GM18951 (cell line): ENCODE results near the gene OGDH.

Experiments used
- POLR2A ChIP-seq: IDR thresholded peaks from 4 replicates; pipeline ENCODE4 v1.6.1; 2011; ENCODE audit warnings: mild to moderate bottlenecking; ENCODE audit not compliant: insufficient read length, insufficient read depth; ENCODE audit errors: extremely low read depth
- in situ Hi-C: fragments of 300-500 bp; cut with MboI; formaldehyde crosslinking; loops from one replicate; pipeline ENCODE4 v1.12.0; 2022; ENCODE audit warnings: low sequenced_read_pairs, mixed read lengths, inconsistent platforms; ENCODE audit not compliant: unreplicated experiment

OGDH gene

GRCh38 chr7:44599222-44599621 lies 7.2 kb upstream of the OGDH start:
- no peak for TF ChIP-seq POLR2A
- in situ Hi-C loops, result loop anchor here (25.0 kb wide), 1 partner anchor 538 kb away; no protein-coding TSS in a partner anchor

DNA sequence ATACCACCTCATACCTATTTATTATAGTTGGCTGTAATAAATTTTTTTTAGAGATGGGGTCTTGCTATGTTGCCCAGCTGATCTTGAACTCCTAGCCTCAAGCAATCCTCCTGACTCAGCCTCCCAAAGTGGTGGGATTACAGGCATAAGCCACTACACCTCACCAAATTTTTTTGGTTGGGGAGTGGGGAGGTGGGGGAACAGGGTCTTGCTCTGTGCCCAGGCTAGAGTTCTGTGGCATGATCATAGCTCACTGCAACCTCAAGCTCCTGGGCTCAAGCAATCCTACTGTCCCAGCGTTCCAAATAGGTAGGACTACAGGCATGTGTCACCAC lies 3.9 kb upstream of the OGDH start:
- no peak for TF ChIP-seq POLR2A
- in situ Hi-C loops, result no loop called here

DNA sequence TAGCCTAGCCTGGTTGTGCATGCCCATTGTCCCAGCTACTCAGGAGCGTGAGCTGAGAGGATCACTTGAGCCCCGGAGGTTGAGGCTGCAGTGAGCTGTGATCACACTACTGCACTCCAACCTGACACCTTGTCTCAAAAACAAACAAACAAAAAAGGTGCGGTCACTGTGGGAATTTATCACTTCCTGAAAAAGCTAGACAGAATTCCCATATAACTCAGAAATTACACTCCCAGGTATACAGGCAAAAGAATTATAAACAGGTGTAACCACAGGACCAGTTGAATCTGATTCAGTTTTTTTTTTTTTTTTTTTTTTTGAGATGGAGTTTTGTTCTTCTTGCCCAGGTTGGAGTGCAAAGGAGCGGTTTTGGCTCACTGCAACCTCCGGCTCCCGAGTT lies 3.2 kb upstream of the OGDH start:
- in situ Hi-C loops, result no loop called here
- TF ChIP-seq POLR2A, result no peak

DNA sequence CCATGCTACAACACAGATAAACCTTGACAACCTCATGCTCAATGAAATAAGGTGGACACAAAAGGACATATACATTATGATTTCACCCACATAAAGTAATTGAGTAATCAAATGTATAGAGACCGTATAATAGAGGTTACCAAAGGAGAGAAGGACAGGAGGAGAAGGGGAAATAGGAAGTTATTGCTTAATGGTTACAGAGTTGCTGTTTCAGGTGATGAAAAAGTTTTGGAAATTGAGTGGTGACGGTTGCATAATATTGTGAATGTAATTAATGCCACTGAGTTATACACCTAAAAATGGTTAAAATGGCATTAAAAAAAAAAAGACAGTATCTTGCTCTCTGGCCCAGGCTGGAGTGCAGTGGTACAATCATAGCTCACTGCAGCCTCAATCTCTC lies 1.5 kb upstream of the OGDH start:
- in situ Hi-C loops, result no loop called here

GRCh38 chr7:44607141-44608068 lies 978 bp downstream of the OGDH start:
- no peak for TF ChIP-seq POLR2A
- in situ Hi-C loops, result no loop called here

More for the DNA sequence above, 1.5 kb upstream of the OGDH start:
- no peak for TF ChIP-seq POLR2A

DNA sequence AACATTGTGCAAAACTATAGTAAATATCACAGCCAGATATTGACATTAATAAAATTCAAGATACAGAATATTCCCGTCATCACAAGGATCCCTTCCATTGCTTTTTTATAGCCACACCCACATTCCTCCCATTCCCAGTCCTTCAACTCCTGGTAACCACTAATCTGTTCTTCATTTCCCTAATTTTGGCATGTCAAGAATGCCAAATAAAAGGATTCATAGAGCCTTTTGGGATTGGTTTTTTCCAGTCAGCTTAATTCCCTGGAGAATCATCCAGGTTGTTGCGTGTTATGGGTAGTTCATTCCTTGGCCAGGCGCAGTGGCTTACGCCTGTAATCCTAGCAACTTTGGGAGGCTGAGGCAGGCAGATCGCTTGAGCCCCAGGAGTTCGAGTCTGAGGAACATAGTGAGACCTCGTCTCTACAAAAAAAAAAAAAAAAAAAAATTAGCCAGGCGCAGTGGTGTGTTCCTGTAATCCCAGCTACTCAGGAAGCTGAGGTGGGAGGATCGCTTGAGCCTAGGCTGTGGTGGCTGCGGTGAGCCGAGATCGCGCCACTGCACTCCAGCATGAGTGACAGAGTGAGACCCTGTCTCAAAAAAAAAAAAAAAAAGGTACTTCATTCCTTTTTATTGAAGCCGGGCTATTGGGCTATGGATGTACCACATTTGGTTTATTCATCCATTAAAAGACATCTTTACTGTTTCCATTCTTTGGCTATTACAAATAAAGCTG lies 2.7 kb downstream of the OGDH start:
- no peak for TF ChIP-seq POLR2A
- in situ Hi-C loops, result no loop called here

DNA sequence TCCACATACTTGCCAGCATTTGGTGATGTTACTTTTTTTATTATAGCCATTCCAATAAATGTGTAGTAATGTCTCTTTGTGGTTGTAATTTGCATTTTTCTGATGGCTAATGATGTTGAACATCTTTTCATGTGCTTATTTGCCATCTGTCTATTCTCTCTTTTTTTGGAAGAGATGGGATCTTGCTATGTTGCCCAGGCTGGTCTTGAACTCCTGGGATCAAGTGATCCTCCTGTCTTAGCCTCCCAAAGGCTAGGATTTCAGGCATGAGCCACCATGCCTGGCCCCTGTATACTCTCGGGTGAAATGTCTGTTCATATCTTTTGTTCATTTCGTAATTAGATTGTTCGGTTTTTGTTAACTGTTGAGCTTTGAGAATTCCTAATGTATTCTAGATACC lies 3.4 kb downstream of the OGDH start:
- TF ChIP-seq POLR2A, result no peak
- in situ Hi-C loops, result no loop called here

DNA sequence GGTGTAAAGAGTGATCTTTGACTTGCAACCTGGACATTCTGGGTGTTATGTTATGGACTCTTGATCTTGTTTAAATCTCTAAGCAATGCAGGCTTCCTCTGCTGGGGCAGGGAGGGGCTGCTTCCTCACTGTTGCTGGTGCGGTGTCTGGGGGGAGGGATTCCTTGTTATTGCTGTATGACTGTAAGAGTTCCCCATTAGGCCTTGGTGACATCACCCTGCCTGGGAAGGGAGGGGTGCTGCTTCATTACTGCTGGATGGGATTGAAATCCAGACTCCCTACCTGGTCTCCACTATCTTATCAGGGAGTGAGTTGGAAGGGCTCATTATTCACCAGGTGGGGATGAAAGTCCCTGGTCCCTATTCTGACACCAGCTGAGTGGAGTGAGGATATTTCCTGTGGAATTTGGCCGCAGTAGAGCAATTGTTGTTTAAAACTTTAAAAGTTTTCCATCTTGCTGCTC lies 8.8 kb downstream of the OGDH start:
- no peak for TF ChIP-seq POLR2A
- in situ Hi-C loops, result no loop called here

- no peak for TF ChIP-seq POLR2A
- in situ Hi-C loops, result no loop called here
Measured at GRCh38 chr7:44615793-44616192, 9.4 kb downstream of the OGDH start.

GRCh38 chr7:44616545-44616944 lies 10.1 kb downstream of the OGDH start:
- no peak for TF ChIP-seq POLR2A
- in situ Hi-C loops, result no loop called here

GRCh38 chr7:44617225-44617890 lies 10.9 kb downstream of the OGDH start:
- in situ Hi-C loops, result no loop called here
- no peak for TF ChIP-seq POLR2A

DNA sequence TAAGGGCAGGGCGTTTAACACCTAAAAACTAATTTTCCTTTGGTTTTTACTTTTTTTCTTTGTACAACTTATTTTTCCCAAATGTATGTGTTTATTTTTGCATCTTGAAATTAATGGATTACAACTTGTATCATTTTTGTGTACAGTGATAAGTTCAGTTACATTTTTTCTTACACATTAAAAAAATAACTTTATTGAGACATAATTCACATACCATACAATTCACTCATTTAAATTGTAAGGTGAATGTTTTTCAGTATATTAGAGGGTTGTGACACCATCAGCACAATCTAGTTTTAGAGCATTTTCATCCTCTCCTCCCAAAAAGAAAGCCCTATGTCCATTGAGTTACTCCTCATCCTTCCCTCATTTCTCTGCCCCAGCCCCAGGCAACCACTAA lies 11.6 kb downstream of the OGDH start:
- no peak for TF ChIP-seq POLR2A
- in situ Hi-C loops, result no loop called here

- no peak for TF ChIP-seq POLR2A
- in situ Hi-C loops, result no loop called here
Measured at GRCh38 chr7:44618753-44619152, 12.3 kb downstream of the OGDH start.
